Endothelial cell of umbilical vein (primary cell): Measurements from ENCODE around the gene ARHGAP21. TPM values are rescaled to one million over a fixed set of nuclear protein-coding genes. Genes with fewer than 3 reads are reported as not detected.

ENCODE experiments used
- BruUV-seq: library from RNA; stranded (reverse); fragments of 400-500 nt; replicated peaks from 2 replicates; lab custom pipeline; 2021; lab: Mats Ljungman, UMichigan
- CTCF ChIA-PET: fragments of 300-600, 350-600 bp; sonication (Branson Sonifier 250); formaldehyde crosslinking; loops from one replicate; lab custom pipeline; 2021; ENCODE audit warnings: antibody characterized with exemption, inconsistent platforms; lab: Charles Lee
- POLR2A ChIA-PET: fragments of 300-600, 350-600 bp; sonication (Branson Sonifier 250); formaldehyde crosslinking; loops from one replicate; lab custom pipeline; 2021; ENCODE audit warnings: antibody characterized with exemption, inconsistent platforms; lab: Charles Lee
- DNase-seq: peaks from one replicate; pipeline ENCODE4 v3.0.0-alpha.2; 2011; ENCODE audit warnings: low read depth, low spot score
- FAIRE-seq: peaks from 2 replicates; lab custom pipeline; 2011; peaks lifted over from hg19 to GRCh38; lab: Jason Lieb, UNC
- H2AFZ ChIP-seq: 2 replicates; pipeline ENCODE4 v1.6.0; 2012; ENCODE audit warnings: low read depth, low read length, control low read depth, inconsistent platforms
- H3K27ac ChIP-seq: 2 replicates; pipeline ENCODE4 v1.5.1; 2011; ENCODE audit warnings: low read depth, mild to moderate bottlenecking, control low read depth, low read length, moderate library complexity; ENCODE audit not compliant: insufficient read depth
- H3K27me3 ChIP-seq, 2 experiments: 2 replicates each; pipeline versions ENCODE4 v1.6.0 to v1.6.1; 2011; ENCODE audit warnings: low read length in 2 of 2, mixed read lengths in 1 of 2; ENCODE audit not compliant: control insufficient read depth in 2 of 2, insufficient read depth in 2 of 2
- H3K36me3 ChIP-seq, 2 experiments: 2 replicates in 1 of 2; 3 replicates in 1 of 2; pipeline ENCODE4 v1.5.1; 2011; ENCODE audit warnings: low read length in 2 of 2, mild to moderate bottlenecking in 1 of 2, moderate library complexity in 1 of 2; ENCODE audit not compliant: control insufficient read depth in 2 of 2, insufficient read depth in 2 of 2; ENCODE audit errors: extremely low read depth in 1 of 2
- H3K4me1 ChIP-seq: 3 replicates; pipeline ENCODE4 v1.5.1; 2011; ENCODE audit warnings: mild to moderate bottlenecking, low read length; ENCODE audit not compliant: control insufficient read depth, insufficient read depth; ENCODE audit errors: extremely low read depth
- H3K4me2 ChIP-seq: 2 replicates; pipeline ENCODE4 v1.6.1; 2011; ENCODE audit warnings: low read length, control low read depth, mixed read lengths; ENCODE audit not compliant: insufficient read depth
- H3K4me3 ChIP-seq, 3 experiments: fragments of 200-600 bp in 1 of 3; sonication (generic), shearing (Covaris generic) in 1 of 3; replicated peaks in 1 of 3; 2 replicates each; pipeline ENCODE4 v1.5.1; 2011 to 2016; ENCODE audit warnings: control low read depth in 3 of 3, low read length in 3 of 3, mild to moderate bottlenecking in 2 of 3, inconsistent platforms in 1 of 3, low read depth in 1 of 3, moderate library complexity in 1 of 3; ENCODE audit not compliant: insufficient read depth in 1 of 3
- H3K79me2 ChIP-seq: 2 replicates; pipeline ENCODE4 v1.6.0; 2012; ENCODE audit warnings: low read length, inconsistent platforms; ENCODE audit not compliant: control insufficient read depth, insufficient read depth
- H3K9ac ChIP-seq: replicated peaks from 2 replicates; pipeline ENCODE3; 2011; ENCODE audit warnings: low read length, control low read depth; ENCODE audit not compliant: insufficient read depth; ENCODE audit errors: extremely low read depth
- H3K9me1 ChIP-seq: replicated peaks from 3 replicates; pipeline ENCODE4 v1.6.0; 2011; ENCODE audit warnings: mild to moderate bottlenecking, low read length; ENCODE audit not compliant: control insufficient read depth, insufficient read depth; ENCODE audit errors: extremely low read depth
- H3K9me3 ChIP-seq: replicated peaks from 2 replicates; pipeline ENCODE4 v1.5.1; 2012; ENCODE audit warnings: low read length, inconsistent platforms; ENCODE audit not compliant: control insufficient read depth, insufficient read depth
- H4K20me1 ChIP-seq: replicated peaks from 2 replicates; pipeline ENCODE3; 2011; ENCODE audit warnings: mild to moderate bottlenecking, low read length; ENCODE audit not compliant: control insufficient read depth, insufficient read depth; ENCODE audit errors: extremely low read depth
- EZH2 ChIP-seq: IDR thresholded peaks from 2 replicates; pipeline ENCODE4 v1.6.1; 2012; ENCODE audit warnings: borderline replicate concordance, low read depth, mild to moderate bottlenecking, moderate library complexity, low read length, inconsistent platforms; ENCODE audit not compliant: severe bottlenecking
- FOS ChIP-seq: IDR thresholded peaks from 2 replicates; pipeline ENCODE4 v1.6.1; 2011; ENCODE audit warnings: mild to moderate bottlenecking, low read length, moderate library complexity, borderline replicate concordance; ENCODE audit not compliant: insufficient read depth
- GATA2 ChIP-seq: IDR thresholded peaks from 2 replicates; pipeline ENCODE4 v1.7.0; 2011; ENCODE audit warnings: low read depth, mild to moderate bottlenecking, moderate library complexity, mixed read lengths, low read length; ENCODE audit not compliant: insufficient read length, insufficient read depth
- JUN ChIP-seq: IDR thresholded peaks from 2 replicates; pipeline ENCODE4 v1.6.1; 2011; ENCODE audit warnings: borderline replicate concordance, low read depth; ENCODE audit not compliant: insufficient read length, insufficient read depth
- MYC ChIP-seq: IDR thresholded peaks from one replicate; pipeline ENCODE4 v1.6.1; 2011; ENCODE audit warnings: mild to moderate bottlenecking, low read depth, low read length
- POLR2A ChIP-seq: IDR thresholded peaks from 2 replicates; pipeline ENCODE4 v1.6.1; 2012; ENCODE audit warnings: low read depth, mild to moderate bottlenecking, control low read depth, low read length
- POLR2AphosphoS5 ChIP-seq: IDR thresholded peaks from 2 replicates; pipeline ENCODE4 v1.6.1; 2012; ENCODE audit warnings: low read depth, mild to moderate bottlenecking, control low read depth, low read length, moderate library complexity; ENCODE audit not compliant: insufficient read depth
- dilution Hi-C: fragments of 300-500 bp; cut with MboI; formaldehyde crosslinking; loops from one replicate; pipeline ENCODE4 v1.15.0; 2019; ENCODE audit warnings: low sequenced_read_pairs; ENCODE audit not compliant: extremely low pct_ligation_motif_present
- intact Hi-C: fragments of 100-400 bp; cut with micrococcal nuclease; formaldehyde crosslinking; loops from one replicate; pipeline ENCODE4 v1.10.0; 2022
- polyA plus RNA-seq, 4 experiments: library from polyadenylated mRNA; depleted of rRNA in 3 of 4; stranded (reverse) in 3 of 4; unstranded in 1 of 4; fragments of >200 nt; gene quantifications; 2 replicates each; pipeline versions ENCODE4 v1.2.1 to v1.2.3, GENCODE V29; 2011 to 2012; ENCODE audit warnings: missing spikeins in 1 of 4
- total RNA-seq: library from RNA; stranded (reverse); gene quantifications from 2 replicates; pipeline ENCODE4 v1.2.3, GENCODE V29; 2021
- TF ChIP-seq, protein P1 (sequence below), 2 donors: IDR thresholded peaks; 1 replicate in 1 of 2; 2 replicates in 1 of 2; pipeline ENCODE4 v1.5.1; 2011; ENCODE audit warnings: low read length in 2 of 2, mild to moderate bottlenecking in 2 of 2, moderate library complexity in 2 of 2, control low read depth in 1 of 2, inconsistent platforms in 1 of 2, low read depth in 1 of 2; ENCODE audit not compliant: insufficient read depth in 1 of 2; ENCODE audit errors: extremely low read depth in 1 of 2

Gene ARHGAP21
- total and polyA plus RNA-seq, 2 donors (not counting 3 experiments of a cell fraction or from before 2014, with no cell fraction given): 29.5 to 97.8 TPM

DNA sequence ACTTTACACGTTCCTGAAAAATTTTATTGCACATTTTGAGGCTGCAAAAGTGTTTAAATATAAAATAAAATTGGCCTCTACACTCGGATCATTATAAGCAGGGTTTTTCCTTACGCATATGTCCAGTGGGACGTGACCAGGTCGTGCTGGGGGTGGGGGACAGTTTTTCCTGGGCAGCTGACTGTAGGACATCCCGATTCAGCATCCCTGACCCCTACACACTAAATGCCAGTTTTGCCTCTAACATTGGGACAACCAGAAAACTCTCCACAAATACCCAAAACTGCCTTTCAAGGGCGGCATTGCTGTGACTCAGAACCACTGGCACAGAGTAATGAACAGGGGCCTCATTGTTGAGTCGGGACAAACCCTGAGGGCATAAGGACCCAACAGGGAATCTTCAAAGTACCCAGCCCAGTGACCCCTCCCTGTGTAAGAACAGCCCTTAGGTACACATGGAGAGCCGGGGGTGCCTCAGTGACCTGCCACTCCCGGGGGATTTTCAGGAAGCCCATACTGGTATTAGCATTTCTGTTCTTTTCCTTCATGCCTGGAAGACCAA, 170.6 kb downstream of the ARHGAP21 start:
- H3K4me2 ChIP-seq: no peak overlapping the region
- DNase-seq (no peak), FAIRE-seq (no peak)
- ChIA-PET POLR2A (no interaction called here), CTCF (no interaction called here)
- dilution Hi-C loops: no loop called here
- H3K4me3 ChIP-seq: no peak overlapping the region
- H4K20me1 ChIP-seq: no peaks in the 10 kb centered on the region
- no peak overlapping the region for H3K9ac ChIP-seq
- no peaks in the 10 kb centered on the region for H3K27me3 ChIP-seq
- BruUV-seq: no TSS peak
- intact Hi-C loops: no loop called here
- no peaks in the 10 kb centered on the region for H3K9me1 ChIP-seq
- H3K9me3 ChIP-seq: no peaks in the 10 kb centered on the region
- no peak overlapping the region for H3K27ac ChIP-seq
- no peaks in the 10 kb centered on the region for H3K36me3 ChIP-seq
- TF ChIP-seq MYC (no peak), POLR2AphosphoS5 (no peak), FOS (no peak), EZH2 (no peak), GATA2 (no peak), JUN (no peak), POLR2A (no peak)
- TF ChIP-seq, protein P1, sequence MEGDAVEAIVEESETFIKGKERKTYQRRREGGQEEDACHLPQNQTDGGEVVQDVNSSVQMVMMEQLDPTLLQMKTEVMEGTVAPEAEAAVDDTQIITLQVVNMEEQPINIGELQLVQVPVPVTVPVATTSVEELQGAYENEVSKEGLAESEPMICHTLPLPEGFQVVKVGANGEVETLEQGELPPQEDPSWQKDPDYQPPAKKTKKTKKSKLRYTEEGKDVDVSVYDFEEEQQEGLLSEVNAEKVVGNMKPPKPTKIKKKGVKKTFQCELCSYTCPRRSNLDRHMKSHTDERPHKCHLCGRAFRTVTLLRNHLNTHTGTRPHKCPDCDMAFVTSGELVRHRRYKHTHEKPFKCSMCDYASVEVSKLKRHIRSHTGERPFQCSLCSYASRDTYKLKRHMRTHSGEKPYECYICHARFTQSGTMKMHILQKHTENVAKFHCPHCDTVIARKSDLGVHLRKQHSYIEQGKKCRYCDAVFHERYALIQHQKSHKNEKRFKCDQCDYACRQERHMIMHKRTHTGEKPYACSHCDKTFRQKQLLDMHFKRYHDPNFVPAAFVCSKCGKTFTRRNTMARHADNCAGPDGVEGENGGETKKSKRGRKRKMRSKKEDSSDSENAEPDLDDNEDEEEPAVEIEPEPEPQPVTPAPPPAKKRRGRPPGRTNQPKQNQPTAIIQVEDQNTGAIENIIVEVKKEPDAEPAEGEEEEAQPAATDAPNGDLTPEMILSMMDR (IDR thresholded peaks at IDR 0.05; ENCODE audit: extremely low read depth in 1 of 2, insufficient read depth in 1 of 2, low read depth in 1 of 2, low read length in 2 of 2): no peak
- no peaks in the 10 kb centered on the region for H3K79me2 ChIP-seq
- H2AFZ ChIP-seq: no peak overlapping the region
- H3K4me1 ChIP-seq: peaks cover 2% of the 10 kb centered on the region
